K562 (cell line): ENCODE data around the gene MAD1L1. TPM values are rescaled to one million over a fixed set of nuclear protein-coding genes. Genes with fewer than 3 reads are reported as not detected.

ENCODE experiments used
- CEBPZ ChIP-seq: fragments of 150-350 bp; IDR thresholded peaks from 2 replicates; pipeline ENCODE4 v1.6.1; 2014; ENCODE audit warnings: low read depth, mild to moderate bottlenecking, low read length, borderline replicate concordance
- EHMT2 ChIP-seq: fragments of 450-650 bp; IDR thresholded peaks from 2 replicates; pipeline ENCODE4 v1.6.1; 2018; ENCODE audit warnings: antibody characterized with exemption
- HES1 ChIP-seq: fragments of 450-650 bp; IDR thresholded peaks from 2 replicates; pipeline ENCODE4 v1.6.1; 2016; ENCODE audit warnings: low read depth, mild to moderate bottlenecking, moderate library complexity
- ID3 ChIP-seq, 2 experiments: fragments of 250-450 bp in 1 of 2; fragments of 450-650 bp in 1 of 2; sonication (Bioruptor Pico) in 1 of 2; IDR thresholded peaks; 2 replicates each; pipeline versions ENCODE4 v1.6.1 to v1.8.0; 2016 to 2021; ENCODE audit warnings: mild to moderate bottlenecking in 2 of 2, moderate library complexity in 2 of 2, missing compliant biosample characterization in 1 of 2, missing genetic modification characterization in 1 of 2
- SAFB2 ChIP-seq: fragments of 200-400 bp; formaldehyde crosslinking; IDR thresholded peaks from 2 replicates; pipeline ENCODE4 v1.6.1; 2018; ENCODE audit warnings: borderline replicate concordance, low read length, low read depth, moderate library complexity; ENCODE audit not compliant: severe bottlenecking
- SMARCA4 ChIP-seq: fragments of 450-650 bp; IDR thresholded peaks from 2 replicates; pipeline ENCODE4 v1.6.1; 2016
- SMARCC2 ChIP-seq: fragments of 450-650 bp; IDR thresholded peaks from 2 replicates; pipeline ENCODE4 v1.6.1; 2017; ENCODE audit warnings: antibody characterized with exemption, moderate library complexity, mild to moderate bottlenecking, low read depth
- ZNF140 ChIP-seq: fragments of 250-450 bp; sonication (Bioruptor Pico); IDR thresholded peaks from 2 replicates; pipeline ENCODE4 v1.8.0; 2021; ENCODE audit warnings: moderate library complexity, mild to moderate bottlenecking, inconsistent platforms
- polyA plus RNA-seq, 8 experiments: library from polyadenylated mRNA; depleted of rRNA in 4 of 8; stranded (reverse) in 5 of 8; unstranded in 3 of 8; fragments of >200 nt; fragmentation: Nextera tagmentation in 2 of 8; fragmentation: Illumina TruSeq in 1 of 8; extraction: Ambion mirVana in 2 of 8; extraction: Trizol in 1 of 8; gene quantifications; 2 replicates each; pipeline versions ENCODE4 v1.2.1 to v1.2.3, GENCODE V29; 2011 to 2014; ENCODE audit warnings: inconsistent platforms in 1 of 8, missing spikeins in 1 of 8
- total RNA-seq, 7 experiments: library from RNA; depleted of rRNA in 6 of 7; stranded (reverse); fragments of >200 nt in 6 of 7; fragmentation: Illumina TruSeq in 2 of 7; extraction: Trizol in 2 of 7; gene quantifications; 2 replicates each; pipeline versions ENCODE4 v1.2.1 to v1.2.3, GENCODE V29; 2011 to 2021; ENCODE audit warnings: low replicate concordance in 1 of 7

Gene MAD1L1
- total and polyA plus RNA-seq, 9 of the 15 experiments (the other 6 are each of a cell fraction or from before 2014, with no cell fraction given), result 1.7 to 89.7 (median 18.0) TPM

GRCh38 chr7:2148814-2149213 is 83.9 kb downstream of the MAD1L1 start (continued):
- TF ChIP-seq HES1 (no peak), ZNF140 (CRISPR knock-in tag) (no peak), ID3 (CRISPR knock-in tag; IDR thresholded peaks at IDR 0.05) (no peak), ID3 (tag; IDR thresholded peaks at IDR 0.05) (no peak), SMARCA4 (no peak), SAFB2 (no peak), SMARCC2 (no peak), EHMT2 (no peak), CEBPZ (no peak)
